ENCODE measurements around the gene CDH13.

Gene CDH13

DNA sequence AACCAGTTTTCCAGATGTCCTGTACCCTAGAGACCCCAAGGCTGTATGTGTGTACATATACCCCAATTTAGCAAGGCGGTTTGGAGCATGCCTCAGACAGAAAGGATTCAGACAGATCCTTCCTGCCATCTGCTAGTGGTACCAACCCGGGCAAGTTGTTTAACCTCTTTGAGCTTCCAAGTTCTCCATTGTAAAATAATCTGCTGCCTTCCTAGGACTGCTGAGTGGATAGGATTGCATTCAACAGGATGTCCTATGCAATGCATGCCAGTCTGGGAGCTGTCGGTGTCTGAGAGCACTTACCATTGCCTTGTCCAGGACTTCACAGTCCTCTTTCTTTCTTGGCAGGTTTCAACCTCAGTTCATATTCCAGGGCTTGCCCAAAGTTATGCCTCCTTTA, 1.9 kb downstream of the CDH13 start:
- no peaks in the 10 kb centered on the region for H3K36me3 ChIP-seq
- no peaks in the 10 kb centered on the region for H3K9me3 ChIP-seq (ENCODE audit: severe bottlenecking)
- TF ChIP-seq CTCF (IDR thresholded peaks at IDR 0.05; ENCODE audit: low read depth, low read length): no peak
- peaks cover 18% of the 10 kb centered on the region for H3K27me3 ChIP-seq (ENCODE audit: insufficient read depth, low read depth, severe bottlenecking)
- DNase-seq: no peak
- H3K4me3 ChIP-seq (ENCODE audit: low read depth, low read length): no peak overlapping the region
- H3K27ac ChIP-seq: no peak overlapping the region

GRCh38 chr16:82629441-82630027, 2.8 kb downstream of the CDH13 start:
- no peaks in the 10 kb centered on the region for H3K9me3 ChIP-seq (ENCODE audit: severe bottlenecking)
- no peak overlapping the region for H3K4me3 ChIP-seq (ENCODE audit: low read depth, low read length)
- H3K27ac ChIP-seq: no peak overlapping the region
- H3K36me3 ChIP-seq: no peaks in the 10 kb centered on the region
- no peak for DNase-seq
- TF ChIP-seq CTCF (IDR thresholded peaks at IDR 0.05; ENCODE audit: low read depth, low read length): no peak
- peaks cover 18% of the 10 kb centered on the region for H3K27me3 ChIP-seq (ENCODE audit: insufficient read depth, low read depth, severe bottlenecking)

GRCh38 chr16:82630219-82630618, 3.5 kb downstream of the CDH13 start:
- Histone ChIP-seq H3K4me3 (ENCODE audit: low read depth, low read length) (no peak overlapping the region), H3K27me3 (ENCODE audit: insufficient read depth, low read depth, severe bottlenecking) (peaks cover 18% of the 10 kb centered on the region), H3K36me3 (no peaks in the 10 kb centered on the region), H3K27ac (no peak overlapping the region), H3K9me3 (ENCODE audit: severe bottlenecking) (no peaks in the 10 kb centered on the region)
- TF ChIP-seq CTCF (IDR thresholded peaks at IDR 0.05; ENCODE audit: low read depth, low read length): no peak
- DNase-seq: no peak

DNA sequence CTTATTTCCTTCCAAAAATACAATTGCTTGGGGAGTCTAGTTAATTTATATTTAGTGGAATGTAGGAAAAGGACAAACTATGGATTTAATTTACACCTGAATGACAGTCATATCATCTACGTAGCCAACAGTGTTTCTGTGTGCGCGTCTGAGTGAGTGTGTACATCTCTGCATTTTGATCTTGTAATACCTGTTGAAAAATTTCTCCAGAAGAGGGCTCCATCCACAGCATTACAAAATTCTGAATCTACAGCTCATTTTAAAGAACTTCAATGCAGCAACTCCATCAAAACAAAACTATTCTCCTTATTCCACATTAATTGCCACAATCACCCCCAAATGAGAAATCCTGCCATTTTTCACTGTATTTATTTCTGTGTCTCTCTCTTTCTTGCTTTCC, 3.9 kb downstream of the CDH13 start:
- no peaks in the 10 kb centered on the region for H3K9me3 ChIP-seq (ENCODE audit: severe bottlenecking)
- DNase-seq: no peak
- no peak overlapping the region for H3K27ac ChIP-seq
- H3K27me3 ChIP-seq (ENCODE audit: insufficient read depth, low read depth, severe bottlenecking): peaks cover 18% of the 10 kb centered on the region
- no peaks in the 10 kb centered on the region for H3K36me3 ChIP-seq
- TF ChIP-seq CTCF (IDR thresholded peaks at IDR 0.05; ENCODE audit: low read depth, low read length): no peak
- no peak overlapping the region for H3K4me3 ChIP-seq (ENCODE audit: low read depth, low read length)

GRCh38 chr16:82631701-82632685, 5.2 kb downstream of the CDH13 start:
- TF ChIP-seq CTCF (IDR thresholded peaks at IDR 0.05; ENCODE audit: low read depth, low read length): peak; percentile 57
- no peaks in the 10 kb centered on the region for H3K36me3 ChIP-seq
- no peak overlapping the region for H3K27ac ChIP-seq
- no peak for DNase-seq
- H3K27me3 ChIP-seq (ENCODE audit: insufficient read depth, low read depth, severe bottlenecking): peaks cover 13% of the 10 kb centered on the region
- H3K9me3 ChIP-seq (ENCODE audit: severe bottlenecking): no peaks in the 10 kb centered on the region
- H3K4me3 ChIP-seq (ENCODE audit: low read depth, low read length): no peak overlapping the region
